Activated naive CD8-positive, alpha-beta T cell treated with anti-CD3 and anti-CD28 coated beads, Interleukin-2, amount 10 ng/mL, durations not matched to agents 7 days and 5 days (primary cell): Measurements from ENCODE around the gene POM121L12. TPM values are rescaled to one million over a fixed set of nuclear protein-coding genes. Genes with fewer than 3 reads are reported as not detected.

Experiments
- ATAC-seq: fragments of 150-1000 bp; cut with Tn5 transposase; one replicate; pipeline ENCODE4 v1.10.0; 2021; ENCODE audit warnings: low read depth, moderate library complexity
- POLR2A ChIA-PET: fragments of 350-600 bp; sonication (Branson Sonifier 250); formaldehyde crosslinking; loops from one replicate; lab custom pipeline; 2021; ENCODE audit warnings: antibody characterized with exemption; lab: Charles Lee
- DNase-seq: peaks from one replicate; pipeline ENCODE4 v3.0.0; 2021
- H3K27ac Mint-ChIP-seq: one replicate; pipeline ENCODE4 v1.8.0; 2022; ENCODE audit warnings: mild to moderate bottlenecking, mixed read lengths
- H3K27me3 Mint-ChIP-seq: one replicate; pipeline ENCODE4 v1.8.0; 2022; ENCODE audit warnings: mild to moderate bottlenecking, moderate library complexity, mixed read lengths
- H3K36me3 Mint-ChIP-seq: one replicate; pipeline ENCODE4 v1.8.0; 2021; ENCODE audit warnings: mild to moderate bottlenecking, mixed read lengths
- H3K4me1 Mint-ChIP-seq: one replicate; pipeline ENCODE4 v1.8.0; 2021; ENCODE audit warnings: mixed read lengths
- H3K4me3 Mint-ChIP-seq: one replicate; pipeline ENCODE4 v1.8.0; 2022; ENCODE audit warnings: mild to moderate bottlenecking, moderate library complexity, mixed read lengths
- H3K9me3 Mint-ChIP-seq: one replicate; pipeline ENCODE4 v1.8.0; 2021; ENCODE audit warnings: mixed read lengths
- total RNA-seq, 2 experiments: library from RNA; stranded (reverse); gene quantifications; one replicate each; pipeline ENCODE4 v1.2.3, GENCODE V29; 2021

POM121L12 gene
- total RNA-seq, 2 experiments from 2014 or later: not detected

DNA sequence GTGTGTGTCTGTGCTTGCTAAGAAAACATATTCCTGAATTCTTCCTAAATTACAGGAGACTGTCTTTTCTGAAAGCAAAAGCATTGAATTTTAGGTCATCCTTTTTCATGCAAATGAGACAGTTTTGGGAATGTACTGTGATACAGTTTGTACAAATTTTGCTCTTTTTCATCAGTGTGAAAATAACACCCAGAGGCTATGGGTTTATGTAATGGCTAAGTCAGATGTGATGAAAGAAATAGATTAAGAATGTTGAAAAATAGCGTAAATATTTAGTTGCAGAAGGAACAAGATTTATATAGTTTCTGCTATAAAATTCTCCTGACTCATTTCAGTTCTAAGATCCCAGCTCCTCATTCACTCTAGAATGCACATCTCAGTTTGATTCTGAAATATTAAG lies 24.6 kb downstream of the POM121L12 start:
- ATAC-seq (no peak), DNase-seq (no peak)
- POLR2A ChIA-PET: no interaction called here
- no peaks in the 10 kb centered on the region for H3K4me1 Mint-ChIP-seq
- H3K4me3 Mint-ChIP-seq: no peak overlapping the region
- no peak overlapping the region for H3K27ac Mint-ChIP-seq
- H3K9me3 Mint-ChIP-seq: peaks cover 4% of the 10 kb centered on the region
- H3K36me3 Mint-ChIP-seq: no peaks in the 10 kb centered on the region
- no peaks in the 10 kb centered on the region for H3K27me3 Mint-ChIP-seq

DNA sequence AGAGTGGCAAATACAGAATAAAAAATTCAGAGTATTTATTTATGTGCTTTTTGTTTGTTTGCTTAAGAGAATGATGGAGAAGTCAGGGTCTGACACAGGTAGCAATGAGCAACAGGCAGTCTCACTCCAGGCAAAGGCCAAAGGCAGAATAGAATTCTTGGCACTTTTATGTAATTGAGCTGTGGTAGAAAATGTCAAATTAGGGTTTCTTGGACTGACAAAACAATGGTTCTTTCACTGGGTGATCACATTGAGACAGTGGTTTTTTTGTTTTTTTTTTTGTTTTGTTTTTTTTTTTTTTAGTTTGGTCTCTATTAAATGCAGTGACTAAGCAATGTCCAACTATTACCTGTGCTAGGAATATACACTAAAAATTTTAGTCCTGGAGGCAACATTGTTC lies 27.4 kb downstream of the POM121L12 start:
- H3K4me3 Mint-ChIP-seq: no peak overlapping the region
- POLR2A ChIA-PET: no interaction called here
- no peaks in the 10 kb centered on the region for H3K4me1 Mint-ChIP-seq
- H3K27ac Mint-ChIP-seq: no peak overlapping the region
- ATAC-seq (no peak), DNase-seq (no peak)
- H3K9me3 Mint-ChIP-seq: peaks cover 6% of the 10 kb centered on the region
- no peaks in the 10 kb centered on the region for H3K36me3 Mint-ChIP-seq
- no peaks in the 10 kb centered on the region for H3K27me3 Mint-ChIP-seq

DNA sequence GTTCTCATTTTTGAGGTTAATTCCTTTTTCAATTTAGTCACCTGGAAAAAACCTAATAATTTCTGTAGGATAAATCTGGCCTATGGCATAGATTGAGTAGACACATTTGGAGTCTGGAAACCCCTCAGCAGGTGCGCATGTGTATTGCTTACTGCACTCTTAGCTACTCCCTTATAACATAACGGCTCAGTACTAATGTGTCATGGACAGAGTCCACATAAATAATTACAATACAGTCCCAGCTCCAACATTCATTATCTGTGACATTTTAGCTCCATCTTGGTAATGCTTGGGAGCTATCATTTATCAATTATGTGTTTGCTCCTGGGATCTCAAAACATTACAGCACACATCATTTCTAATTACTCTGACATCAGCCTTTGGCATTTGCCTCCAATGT lies 33.2 kb downstream of the POM121L12 start:
- H3K4me1 Mint-ChIP-seq: no peaks in the 10 kb centered on the region
- H3K9me3 Mint-ChIP-seq: peaks cover 10% of the 10 kb centered on the region
- H3K27me3 Mint-ChIP-seq: no peaks in the 10 kb centered on the region
- DNase-seq: no peak
- no peak overlapping the region for H3K27ac Mint-ChIP-seq
- no peaks in the 10 kb centered on the region for H3K36me3 Mint-ChIP-seq
- POLR2A ChIA-PET: no interaction called here
- ATAC-seq: no peak
- H3K4me3 Mint-ChIP-seq: no peak overlapping the region

DNA sequence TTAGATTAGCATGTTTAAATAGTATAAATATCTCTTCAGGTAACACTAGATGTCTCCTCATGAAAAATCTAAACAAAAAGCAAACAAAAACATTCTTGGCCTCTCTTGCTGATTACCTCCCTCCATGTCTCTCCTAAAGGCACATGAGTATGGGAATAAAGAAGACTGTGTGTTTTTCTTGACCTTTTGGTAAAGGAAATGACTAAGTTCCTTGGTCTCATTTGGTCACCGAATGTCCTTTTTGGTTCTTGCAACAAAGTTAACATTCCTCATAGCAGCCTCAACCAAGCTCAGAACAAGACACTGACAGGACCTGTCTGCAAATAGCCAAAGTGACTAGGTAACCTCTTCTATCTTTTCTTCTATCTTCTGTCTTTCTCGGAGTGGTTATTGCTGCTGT lies 35.5 kb downstream of the POM121L12 start:
- no peak for DNase-seq
- H3K9me3 Mint-ChIP-seq: peaks cover 7% of the 10 kb centered on the region
- no peaks in the 10 kb centered on the region for H3K27me3 Mint-ChIP-seq
- POLR2A ChIA-PET: no interaction called here
- H3K36me3 Mint-ChIP-seq: no peaks in the 10 kb centered on the region
- H3K27ac Mint-ChIP-seq: no peak overlapping the region
- ATAC-seq: no peak
- H3K4me1 Mint-ChIP-seq: no peaks in the 10 kb centered on the region
- no peak overlapping the region for H3K4me3 Mint-ChIP-seq
